ENCODE measurements around the gene TLR1.
A peak's percentile ranks its signal among the peaks of the same experiment; 100 is the strongest.
"Not testable (repeated sequence)": the region's sequence is repeated elsewhere in the genome, so short reads cannot be mapped to it uniquely, and the experiment has no call there.

TLR1 gene

DNA sequence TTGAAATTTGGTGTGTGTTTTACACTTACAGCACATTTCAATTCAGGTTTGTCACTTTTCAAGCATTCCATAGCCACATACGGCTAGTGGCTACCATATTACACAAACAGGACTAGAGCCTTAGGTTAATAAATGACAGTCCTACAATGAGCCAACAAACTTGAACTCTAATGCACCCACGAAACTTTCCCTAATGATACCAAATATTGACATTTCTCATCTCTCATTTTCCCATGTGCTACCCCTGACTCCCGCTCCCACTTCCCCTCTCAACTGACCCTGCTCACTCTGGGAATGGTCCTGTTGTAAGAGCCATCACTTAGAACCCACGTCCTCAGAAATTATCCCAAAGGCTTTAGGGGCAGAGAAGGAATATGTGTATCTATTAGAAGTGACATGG, 16.9 kb downstream of the TLR1 start:
- DNase-seq (ENCODE audit: low read depth, low spot score) = no peak
- Histone ChIP-seq H3K4me3 (ENCODE audit: low read length) (no peak overlapping the region), H3K9me3 (ENCODE audit: control insufficient read depth, insufficient read depth, low read length) (no peaks in the 10 kb centered on the region), H3K27me3 (ENCODE audit: control insufficient read depth, insufficient read depth, low read length) (no peaks in the 10 kb centered on the region), H3K27ac (ENCODE audit: low read length) (no peak overlapping the region), H3K4me1 (ENCODE audit: control insufficient read depth, insufficient read depth, low read length) (no peaks in the 10 kb centered on the region), H3K36me3 (ENCODE audit: control insufficient read depth, insufficient read depth, low read length) (no peaks in the 10 kb centered on the region)
- no CpG with 5 or more reads among the region's 4 CpGs for WGBS (ENCODE audit: insufficient coverage, insufficient read length)

DNA sequence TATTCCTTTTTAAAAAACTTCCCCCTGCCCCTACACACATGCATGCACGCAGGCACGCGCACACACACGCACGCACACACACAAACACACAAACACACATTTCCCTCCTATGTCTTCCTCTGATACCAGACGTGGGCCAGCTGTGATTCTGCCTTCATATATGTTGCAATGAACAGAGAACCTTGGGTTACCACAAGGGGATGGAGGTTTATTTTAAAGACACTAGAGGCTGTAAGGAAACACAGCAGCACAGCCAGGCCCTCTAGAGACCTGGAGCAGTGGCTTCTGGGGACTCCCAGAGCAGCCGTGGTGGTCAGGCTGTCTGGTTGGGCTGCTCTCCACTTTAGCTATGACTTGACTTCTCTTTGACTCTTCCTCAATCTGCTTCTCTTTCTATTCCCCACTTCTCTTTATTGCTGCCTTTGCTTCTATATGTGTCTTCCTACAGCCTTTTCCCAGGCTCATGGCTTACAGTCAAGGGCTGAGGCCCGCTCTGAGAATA, 18.6 kb downstream of the TLR1 start:
- no peaks in the 10 kb centered on the region for H3K9me3 ChIP-seq (ENCODE audit: control insufficient read depth, insufficient read depth, low read length)
- no peak for DNase-seq (ENCODE audit: low read depth, low spot score)
- H3K27ac ChIP-seq (ENCODE audit: low read length) = no peak overlapping the region
- no CpG with 5 or more reads among the region's 8 CpGs for WGBS (ENCODE audit: insufficient coverage, insufficient read length)
- H3K36me3 ChIP-seq (ENCODE audit: control insufficient read depth, insufficient read depth, low read length) = no peaks in the 10 kb centered on the region
- H3K4me1 ChIP-seq (ENCODE audit: control insufficient read depth, insufficient read depth, low read length) = no peaks in the 10 kb centered on the region
- no peak overlapping the region for H3K4me3 ChIP-seq (ENCODE audit: low read length)
- H3K27me3 ChIP-seq (ENCODE audit: control insufficient read depth, insufficient read depth, low read length) = no peaks in the 10 kb centered on the region

DNA sequence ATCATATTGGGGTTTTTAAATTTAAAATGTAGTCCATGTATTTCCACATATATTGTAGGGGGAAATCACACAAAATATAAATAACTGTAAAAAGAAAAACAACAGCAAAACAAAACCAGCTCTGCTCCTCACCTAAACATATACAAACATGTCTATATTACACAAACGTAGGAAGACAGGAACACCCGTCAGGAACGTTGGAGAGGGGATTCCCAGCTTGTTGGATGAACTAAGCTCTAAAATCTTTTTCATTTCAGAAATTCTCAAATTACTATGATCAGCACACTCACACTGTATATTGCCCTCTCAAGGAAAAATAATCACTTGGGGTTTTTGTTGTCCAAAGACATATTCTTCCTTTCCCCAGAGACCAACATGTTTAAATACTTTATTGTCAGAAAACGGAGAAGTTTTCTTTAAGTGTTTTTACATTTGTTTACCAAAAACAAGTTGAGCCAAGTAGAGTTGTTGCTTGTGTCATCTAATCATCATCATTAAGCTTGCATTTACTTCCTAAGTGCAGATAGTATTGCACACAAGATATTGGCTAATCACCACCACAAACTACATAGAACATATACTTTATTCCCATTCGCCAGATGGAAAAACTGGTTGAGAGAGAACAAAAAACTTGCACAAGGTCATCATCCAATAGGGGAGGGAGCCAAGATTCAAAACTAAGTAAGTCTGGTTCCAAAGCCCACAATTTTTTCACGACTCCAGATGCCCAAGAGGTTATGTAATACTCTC, 19.4 kb downstream of the TLR1 start:
- Histone ChIP-seq H3K9me3 (ENCODE audit: control insufficient read depth, insufficient read depth, low read length) (no peaks in the 10 kb centered on the region), H3K27ac (ENCODE audit: low read length) (no peak overlapping the region), H3K36me3 (ENCODE audit: control insufficient read depth, insufficient read depth, low read length) (no peaks in the 10 kb centered on the region), H3K27me3 (ENCODE audit: control insufficient read depth, insufficient read depth, low read length) (no peaks in the 10 kb centered on the region), H3K4me3 (ENCODE audit: low read length) (no peak overlapping the region), H3K4me1 (ENCODE audit: control insufficient read depth, insufficient read depth, low read length) (no peaks in the 10 kb centered on the region)
- no peak for DNase-seq (ENCODE audit: low read depth, low spot score)
- no CpG with 5 or more reads among the region's 6 CpGs for WGBS (ENCODE audit: insufficient coverage, insufficient read length)

DNA sequence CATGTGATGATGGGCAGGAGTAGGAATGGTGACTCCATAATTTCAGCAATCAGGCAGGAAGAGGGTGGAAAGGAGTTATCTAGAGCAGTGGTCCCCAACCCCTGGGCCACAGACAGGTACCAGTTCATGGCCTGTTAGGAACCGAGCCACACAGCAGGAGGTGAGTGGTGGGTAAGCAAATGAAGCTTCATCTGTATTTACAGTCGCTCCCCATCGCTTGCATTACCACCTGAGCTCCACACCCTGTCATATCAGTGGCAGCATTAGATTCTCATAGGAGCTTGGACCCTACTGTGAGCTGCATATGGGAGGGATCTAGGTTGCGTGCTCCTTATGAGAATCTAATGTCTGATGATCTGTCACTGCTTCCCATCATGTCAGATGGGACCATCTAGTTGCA, 20.4 kb downstream of the TLR1 start:
- Histone ChIP-seq H3K36me3 (ENCODE audit: control insufficient read depth, insufficient read depth, low read length) (no peaks in the 10 kb centered on the region), H3K9me3 (ENCODE audit: control insufficient read depth, insufficient read depth, low read length) (no peaks in the 10 kb centered on the region), H3K4me1 (ENCODE audit: control insufficient read depth, insufficient read depth, low read length) (no peaks in the 10 kb centered on the region), H3K27ac (ENCODE audit: low read length) (no peak overlapping the region), H3K27me3 (ENCODE audit: control insufficient read depth, insufficient read depth, low read length) (no peaks in the 10 kb centered on the region), H3K4me3 (ENCODE audit: low read length) (no peak overlapping the region)
- DNase-seq (ENCODE audit: low read depth, low spot score) = no peak
- no CpG with 5 or more reads among the region's 4 CpGs for WGBS (ENCODE audit: insufficient coverage, insufficient read length)

DNA sequence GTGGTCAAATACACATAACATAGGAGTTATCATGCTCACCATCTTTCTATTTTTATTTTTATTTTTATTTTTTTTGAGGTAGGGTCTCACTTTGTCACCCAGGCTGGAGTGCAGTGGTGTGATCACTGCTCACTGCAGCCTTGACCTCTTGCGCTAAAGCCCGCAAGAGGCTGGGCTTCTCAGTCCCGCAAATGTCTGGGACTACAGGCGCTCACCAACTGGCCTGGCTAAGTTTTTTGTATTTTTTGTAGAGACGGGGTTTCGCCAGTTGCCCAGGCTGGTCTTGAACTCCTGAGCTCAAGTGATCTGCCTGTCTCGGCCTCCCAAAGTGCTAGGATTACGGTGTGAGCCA, 21.5 kb downstream of the TLR1 start:
- no peak for DNase-seq (ENCODE audit: low read depth, low spot score)
- Histone ChIP-seq H3K36me3 (ENCODE audit: control insufficient read depth, insufficient read depth, low read length) (no peaks in the 10 kb centered on the region), H3K27ac (ENCODE audit: low read length) (no peak overlapping the region), H3K27me3 (ENCODE audit: control insufficient read depth, insufficient read depth, low read length) (no peaks in the 10 kb centered on the region), H3K4me3 (ENCODE audit: low read length) (no peak overlapping the region), H3K4me1 (ENCODE audit: control insufficient read depth, insufficient read depth, low read length) (no peaks in the 10 kb centered on the region), H3K9me3 (ENCODE audit: control insufficient read depth, insufficient read depth, low read length) (no peaks in the 10 kb centered on the region)
- WGBS (ENCODE audit: insufficient coverage, insufficient read length) = no CpG with 5 or more reads among the region's 8 CpGs

DNA sequence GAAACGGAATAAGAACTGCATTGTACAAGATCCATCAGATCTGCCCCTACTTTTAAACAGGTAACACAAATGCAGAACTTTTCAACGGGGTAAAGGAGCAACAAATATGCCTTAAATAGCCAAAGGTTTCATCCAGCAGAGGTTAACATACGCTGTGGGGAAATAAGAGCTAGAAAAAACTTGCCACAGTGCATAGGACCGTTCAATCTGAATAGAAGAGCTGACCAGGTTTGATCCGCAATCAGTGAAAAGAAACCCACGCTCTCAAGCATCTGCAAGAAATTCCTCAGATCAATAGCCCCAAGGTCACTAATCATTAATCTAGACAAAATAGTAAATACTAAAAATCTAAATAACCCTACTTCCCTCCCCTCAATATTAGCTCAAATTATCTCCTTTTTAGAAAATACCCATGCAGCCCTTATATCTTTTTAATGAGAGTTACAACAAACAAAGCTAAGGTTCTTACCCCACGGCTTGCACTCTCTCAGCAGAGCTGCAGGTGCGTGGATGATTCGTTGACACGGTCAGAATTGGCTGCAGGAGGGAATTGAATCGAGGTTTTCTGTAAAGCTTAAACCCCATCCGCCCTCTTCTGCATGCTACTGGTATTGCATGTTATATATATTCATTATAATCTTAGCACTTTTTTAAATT, 22.0 kb downstream of the TLR1 start, which contains the start of gene TLR10:
Gene TLR10, minus strand, starts transcription at position 539 of the 657 bp plus-strand sequence. CDS start 7,400 bp downstream, outside the sequence.
- no peaks in the 10 kb centered on the region for H3K36me3 ChIP-seq (ENCODE audit: control insufficient read depth, insufficient read depth, low read length)
- no peaks in the 10 kb centered on the region for H3K27me3 ChIP-seq (ENCODE audit: control insufficient read depth, insufficient read depth, low read length)
- no peak within 1 kb of the TSS for H3K4me3 ChIP-seq (ENCODE audit: low read length)
- no CpG with 5 or more reads among the region's 12 CpGs for WGBS (ENCODE audit: insufficient coverage, insufficient read length)
- H3K4me1 ChIP-seq (ENCODE audit: control insufficient read depth, insufficient read depth, low read length) = no peaks in the 10 kb centered on the region
- peak; percentile 33 for DNase-seq (ENCODE audit: low read depth, low spot score)
- H3K9me3 ChIP-seq (ENCODE audit: control insufficient read depth, insufficient read depth, low read length) = no peaks in the 10 kb centered on the region
- H3K27ac ChIP-seq (ENCODE audit: low read length) = no peak within 1 kb of the TSS

DNA sequence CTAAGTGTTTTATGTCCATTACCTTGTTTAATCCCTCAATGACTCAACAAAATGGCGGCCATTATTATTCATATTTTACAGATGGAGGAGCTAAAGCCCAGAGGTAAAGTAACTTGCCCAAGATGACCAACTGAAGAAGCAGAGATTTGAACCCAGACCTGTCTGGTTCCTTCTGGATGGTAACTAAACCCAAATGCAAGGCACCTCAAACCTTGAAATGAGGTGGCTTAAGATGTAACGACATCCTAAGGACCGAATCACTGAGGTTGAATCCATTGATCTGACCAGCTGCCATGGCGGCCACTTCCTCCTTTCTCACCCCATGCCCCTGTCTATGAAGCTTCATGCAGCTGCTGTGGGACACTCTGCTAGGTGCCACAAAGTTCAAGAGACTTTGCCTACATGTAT, 22.7 kb downstream of the TLR1 start:
- H3K27me3 ChIP-seq (ENCODE audit: control insufficient read depth, insufficient read depth, low read length) = no peaks in the 10 kb centered on the region
- no peaks in the 10 kb centered on the region for H3K9me3 ChIP-seq (ENCODE audit: control insufficient read depth, insufficient read depth, low read length)
- no peaks in the 10 kb centered on the region for H3K36me3 ChIP-seq (ENCODE audit: control insufficient read depth, insufficient read depth, low read length)
- DNase-seq (ENCODE audit: low read depth, low spot score) = no peak
- H3K4me3 ChIP-seq (ENCODE audit: low read length) = no peak overlapping the region
- no peaks in the 10 kb centered on the region for H3K4me1 ChIP-seq (ENCODE audit: control insufficient read depth, insufficient read depth, low read length)
- H3K27ac ChIP-seq (ENCODE audit: low read length) = no peak overlapping the region
- WGBS (ENCODE audit: insufficient coverage, insufficient read length) = no CpG with 5 or more reads among the region's 4 CpGs

DNA sequence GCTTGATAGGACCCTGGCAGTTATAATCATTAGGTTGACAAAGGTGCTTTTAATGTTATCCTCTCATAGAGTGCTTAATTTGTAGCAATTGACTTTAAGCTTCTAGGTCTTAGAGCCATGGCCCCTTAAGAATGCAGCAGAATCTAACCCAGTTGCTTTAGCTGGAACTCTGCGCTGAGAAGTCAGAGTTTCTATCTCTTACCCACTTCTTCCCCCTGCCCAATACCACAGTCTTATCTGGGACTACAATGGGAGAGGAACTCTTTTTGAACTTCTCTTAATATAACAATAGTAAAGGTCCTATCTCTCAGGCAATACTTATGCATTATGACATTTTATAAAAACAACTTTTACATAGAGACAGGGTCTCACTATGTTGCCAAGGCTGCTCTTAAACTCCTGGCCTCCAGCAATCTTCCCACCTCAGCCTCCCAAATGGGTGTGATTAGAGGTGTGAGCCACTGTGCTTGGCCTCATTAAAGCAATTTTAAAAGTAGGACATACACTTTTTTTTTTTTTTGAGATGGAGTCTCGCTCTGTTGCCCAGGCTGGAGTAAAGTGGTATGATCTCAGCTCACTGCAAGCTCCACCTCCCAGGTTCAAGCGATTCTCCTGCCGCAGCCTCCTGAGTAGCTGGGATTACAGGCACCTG, 23.6 kb downstream of the TLR1 start:
- no peaks in the 10 kb centered on the region for H3K4me1 ChIP-seq (ENCODE audit: control insufficient read depth, insufficient read depth, low read length)
- WGBS (ENCODE audit: insufficient coverage, insufficient read length) = no CpG with 5 or more reads among the region's 4 CpGs
- no peaks in the 10 kb centered on the region for H3K27me3 ChIP-seq (ENCODE audit: control insufficient read depth, insufficient read depth, low read length)
- no peaks in the 10 kb centered on the region for H3K36me3 ChIP-seq (ENCODE audit: control insufficient read depth, insufficient read depth, low read length)
- no peak for DNase-seq (ENCODE audit: low read depth, low spot score)
- no peaks in the 10 kb centered on the region for H3K9me3 ChIP-seq (ENCODE audit: control insufficient read depth, insufficient read depth, low read length)
- H3K4me3 ChIP-seq (ENCODE audit: low read length) = no peak overlapping the region
- no peak overlapping the region for H3K27ac ChIP-seq (ENCODE audit: low read length)

DNA sequence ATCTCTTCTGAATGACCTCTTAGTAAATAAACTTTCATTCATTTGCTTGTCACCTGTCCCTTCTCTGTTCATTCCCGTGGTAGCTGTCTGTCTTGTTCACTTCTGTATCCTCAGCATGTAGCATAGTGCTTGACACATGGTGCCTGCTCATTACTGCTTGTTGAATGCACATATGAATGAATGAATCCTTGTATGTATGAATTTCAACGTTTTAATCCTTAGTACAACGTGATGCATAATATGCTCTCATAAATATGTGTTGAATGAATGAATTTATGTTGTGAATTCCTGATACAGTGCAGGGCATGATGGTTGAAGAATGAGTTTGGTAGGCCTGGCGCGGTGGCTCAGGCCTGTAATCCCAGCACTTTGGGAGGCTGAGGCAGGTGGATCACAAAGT, 24.8 kb downstream of the TLR1 start:
- no peak overlapping the region for H3K27ac ChIP-seq (ENCODE audit: low read length)
- no CpG with 5 or more reads among the region's 5 CpGs for WGBS (ENCODE audit: insufficient coverage, insufficient read length)
- H3K4me1 ChIP-seq (ENCODE audit: control insufficient read depth, insufficient read depth, low read length) = no peaks in the 10 kb centered on the region
- no peaks in the 10 kb centered on the region for H3K36me3 ChIP-seq (ENCODE audit: control insufficient read depth, insufficient read depth, low read length)
- no peaks in the 10 kb centered on the region for H3K9me3 ChIP-seq (ENCODE audit: control insufficient read depth, insufficient read depth, low read length)
- H3K27me3 ChIP-seq (ENCODE audit: control insufficient read depth, insufficient read depth, low read length) = no peaks in the 10 kb centered on the region
- no peak overlapping the region for H3K4me3 ChIP-seq (ENCODE audit: low read length)
- DNase-seq (ENCODE audit: low read depth, low spot score) = no peak

DNA sequence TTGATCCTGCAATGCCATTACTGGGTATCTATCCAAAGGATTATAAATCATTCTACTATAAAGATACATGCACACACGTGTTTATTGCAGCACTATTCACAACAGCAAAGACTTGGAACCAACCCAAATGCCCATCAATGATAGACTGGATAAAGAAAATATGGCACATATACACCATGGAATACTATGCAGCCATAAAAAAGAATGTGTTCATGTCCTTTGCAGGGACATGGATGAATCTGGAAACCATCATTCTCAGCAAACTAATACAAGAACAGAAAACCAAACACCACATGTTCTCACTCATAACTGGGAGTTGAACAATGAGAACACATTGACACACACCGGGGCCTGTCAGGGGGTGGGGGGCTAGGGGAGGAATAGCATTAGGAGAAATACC, 26.7 kb downstream of the TLR1 start:
- DNase-seq (ENCODE audit: low read depth, low spot score); H3K9me3 ChIP-seq (ENCODE audit: control insufficient read depth, insufficient read depth, low read length); H3K27me3 ChIP-seq (ENCODE audit: control insufficient read depth, insufficient read depth, low read length); H3K4me1 ChIP-seq (ENCODE audit: control insufficient read depth, insufficient read depth, low read length); H3K27ac ChIP-seq (ENCODE audit: low read length); H3K4me3 ChIP-seq (ENCODE audit: low read length); H3K36me3 ChIP-seq (ENCODE audit: control insufficient read depth, insufficient read depth, low read length): not testable (repeated sequence)
- no CpG with 5 or more reads among the region's 2 CpGs for WGBS (ENCODE audit: insufficient coverage, insufficient read length)

Data from iPS DF 6.9 (cell line).